ENCODE measurements around the gene LINGO3. TPM values are rescaled to one million over a fixed set of nuclear protein-coding genes. Genes with fewer than 3 reads are reported as not detected.

Gene LINGO3
- polyA plus RNA-seq, 1 experiment = not detected

DNA sequence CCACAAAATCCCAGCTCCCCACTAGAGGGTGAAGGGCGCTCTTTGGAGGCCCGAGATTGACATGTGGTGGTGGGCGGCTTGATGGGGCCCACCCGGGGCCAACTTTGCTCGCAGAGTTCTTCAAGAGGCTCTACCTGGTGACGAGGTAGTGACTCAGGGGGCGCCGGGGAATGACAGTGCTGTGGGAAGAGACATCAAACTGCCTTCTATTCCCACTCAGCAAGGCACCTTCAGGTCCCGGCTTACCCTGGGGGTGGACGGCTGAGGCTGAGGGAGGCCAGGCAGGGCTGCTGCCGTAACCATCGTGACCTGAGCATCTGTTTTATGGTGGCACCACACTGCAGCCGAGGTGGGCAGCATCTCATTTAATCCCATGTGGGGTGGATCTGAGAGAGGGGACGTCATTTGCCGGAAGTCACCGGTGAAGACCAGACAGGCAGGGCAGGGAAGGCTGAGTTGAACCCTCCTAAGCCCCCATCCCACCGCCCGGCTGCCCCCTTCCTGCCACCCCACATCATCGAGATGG is 1.6 kb downstream of the LINGO3 start:
- POLR2A ChIA-PET = no interaction called here
- TF ChIP-seq, protein P1, sequence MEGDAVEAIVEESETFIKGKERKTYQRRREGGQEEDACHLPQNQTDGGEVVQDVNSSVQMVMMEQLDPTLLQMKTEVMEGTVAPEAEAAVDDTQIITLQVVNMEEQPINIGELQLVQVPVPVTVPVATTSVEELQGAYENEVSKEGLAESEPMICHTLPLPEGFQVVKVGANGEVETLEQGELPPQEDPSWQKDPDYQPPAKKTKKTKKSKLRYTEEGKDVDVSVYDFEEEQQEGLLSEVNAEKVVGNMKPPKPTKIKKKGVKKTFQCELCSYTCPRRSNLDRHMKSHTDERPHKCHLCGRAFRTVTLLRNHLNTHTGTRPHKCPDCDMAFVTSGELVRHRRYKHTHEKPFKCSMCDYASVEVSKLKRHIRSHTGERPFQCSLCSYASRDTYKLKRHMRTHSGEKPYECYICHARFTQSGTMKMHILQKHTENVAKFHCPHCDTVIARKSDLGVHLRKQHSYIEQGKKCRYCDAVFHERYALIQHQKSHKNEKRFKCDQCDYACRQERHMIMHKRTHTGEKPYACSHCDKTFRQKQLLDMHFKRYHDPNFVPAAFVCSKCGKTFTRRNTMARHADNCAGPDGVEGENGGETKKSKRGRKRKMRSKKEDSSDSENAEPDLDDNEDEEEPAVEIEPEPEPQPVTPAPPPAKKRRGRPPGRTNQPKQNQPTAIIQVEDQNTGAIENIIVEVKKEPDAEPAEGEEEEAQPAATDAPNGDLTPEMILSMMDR (IDR thresholded peaks at IDR 0.05; ENCODE audit: low read depth, low read length) = no peak
- CTCF ChIA-PET = interaction anchor here (1.0 kb wide), 1 partner anchor 70 kb away, joined by 3 read pairs; the partner anchor contains the start of gene PLEKHJ1

DNA sequence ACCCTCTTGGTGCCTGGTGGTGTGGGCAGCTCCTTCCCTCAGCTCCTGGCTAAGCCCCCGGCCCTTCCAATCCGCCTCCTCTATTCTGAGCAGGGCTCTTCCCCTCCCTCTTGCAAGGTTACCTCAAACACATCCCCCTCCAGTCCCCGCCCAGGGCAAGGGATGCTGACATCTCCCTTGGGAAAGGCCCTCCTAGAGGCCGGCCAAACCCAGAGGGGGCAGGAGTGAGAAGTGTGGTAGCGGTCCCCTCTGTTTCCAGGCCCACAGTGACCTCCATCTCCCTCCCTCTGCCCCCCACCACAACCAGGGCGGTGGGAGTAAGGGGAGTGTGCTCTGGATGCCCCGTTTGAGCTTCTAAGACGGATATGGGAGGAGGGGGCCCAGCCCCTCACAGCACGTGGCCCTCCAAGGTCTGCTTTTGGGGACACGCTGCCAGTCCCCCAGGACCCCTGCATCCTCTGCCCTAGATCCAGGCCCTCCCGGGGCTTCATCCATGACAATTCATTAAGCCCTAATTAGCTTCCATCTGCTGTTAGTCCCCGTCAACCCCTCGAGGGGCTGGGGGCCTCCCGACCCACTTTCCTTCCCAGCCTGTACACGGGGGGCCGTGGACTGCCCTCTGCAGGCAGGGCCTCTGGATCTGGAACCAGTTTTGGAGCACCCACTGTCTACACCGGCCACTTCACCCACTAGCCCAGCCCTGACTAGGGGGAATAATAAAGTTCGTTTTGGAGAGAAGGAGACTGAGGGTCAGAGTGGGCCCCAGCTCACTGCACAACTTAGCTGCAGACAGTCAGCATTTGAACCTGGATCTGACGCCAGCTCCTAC is 2.3 kb downstream of the LINGO3 start:
- DNase-seq (ENCODE audit: low read depth, low spot score) = no peak
- CTCF ChIA-PET = interaction anchor here (1.0 kb wide), 1 partner anchor 70 kb away, joined by 3 read pairs; the partner anchor contains the start of gene PLEKHJ1
- Histone ChIP-seq H3K27ac (ENCODE audit: low read depth, low read length) (no peak overlapping the region), H3K4me3 (ENCODE audit: low read depth, low read length) (no peak overlapping the region), H3K27me3 (ENCODE audit: control insufficient read depth, insufficient read depth, low read length) (peaks cover 41% of the 10 kb centered on the region), H3K9me3 (ENCODE audit: control insufficient read depth, insufficient read depth, low read length) (no peaks in the 10 kb centered on the region; the same call in 1 of the 2 replicates)
- TF ChIP-seq, protein P1 (IDR thresholded peaks at IDR 0.05; ENCODE audit: low read depth, low read length) = no peak
- POLR2A ChIA-PET = no interaction called here

More for the DNA sequence above, 1.6 kb downstream of the LINGO3 start:
- no peak overlapping the region for H3K4me3 ChIP-seq (ENCODE audit: low read depth, low read length)
- DNase-seq (ENCODE audit: low read depth, low spot score) = no peak
- peaks cover 39% of the 10 kb centered on the region for H3K27me3 ChIP-seq (ENCODE audit: control insufficient read depth, insufficient read depth, low read length)
- no peak overlapping the region for H3K27ac ChIP-seq (ENCODE audit: low read depth, low read length)
- H3K9me3 ChIP-seq (ENCODE audit: control insufficient read depth, insufficient read depth, low read length) = no peaks in the 10 kb centered on the region; the same call in 1 of the 2 replicates

DNA sequence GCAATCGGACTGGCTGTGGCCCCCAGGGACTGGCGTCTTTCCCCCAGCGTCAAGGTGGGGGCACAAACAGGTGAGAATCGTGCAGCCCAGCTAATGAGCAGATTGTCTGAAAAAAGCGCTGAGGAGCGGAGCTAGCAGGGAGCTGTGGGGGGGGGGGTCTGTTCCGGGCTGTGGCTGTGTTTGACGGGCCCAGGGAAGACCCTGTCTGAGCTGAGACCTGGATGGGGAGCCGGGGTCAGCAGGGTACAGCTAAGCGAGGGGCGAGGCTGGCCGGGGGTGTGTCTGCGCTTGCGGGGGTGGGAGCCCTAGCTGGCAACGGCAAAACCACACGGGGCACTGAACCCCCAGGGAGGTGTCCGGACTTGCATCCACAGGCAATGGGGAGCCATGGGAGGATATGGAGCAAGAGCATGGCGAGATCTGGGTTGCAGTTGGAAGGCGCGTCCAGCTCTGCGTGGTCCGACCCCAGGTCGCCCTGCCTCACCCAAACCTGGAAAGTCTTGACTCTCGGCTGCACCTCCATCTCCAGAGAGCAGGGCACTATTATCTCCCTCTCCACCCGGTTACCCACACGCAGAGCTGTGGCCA is 4.6 kb downstream of the LINGO3 start:
- CTCF ChIA-PET = no interaction called here
- POLR2A ChIA-PET = interaction anchor here (1.1 kb wide), 1 partner anchor 18 kb away, joined by 3 read pairs; no protein-coding TSS in a partner anchor
- TF ChIP-seq, protein P1 (IDR thresholded peaks at IDR 0.05; ENCODE audit: low read depth, low read length) = no peak
- no peak overlapping the region for H3K4me3 ChIP-seq (ENCODE audit: low read depth, low read length)
- peaks cover 32% of the 10 kb centered on the region for H3K27me3 ChIP-seq (ENCODE audit: control insufficient read depth, insufficient read depth, low read length)
- no peaks in the 10 kb centered on the region; the same call in 1 of the 2 replicates for H3K9me3 ChIP-seq (ENCODE audit: control insufficient read depth, insufficient read depth, low read length)
- DNase-seq (ENCODE audit: low read depth, low spot score) = no peak
- H3K27ac ChIP-seq (ENCODE audit: low read depth, low read length) = no peak overlapping the region

DNA sequence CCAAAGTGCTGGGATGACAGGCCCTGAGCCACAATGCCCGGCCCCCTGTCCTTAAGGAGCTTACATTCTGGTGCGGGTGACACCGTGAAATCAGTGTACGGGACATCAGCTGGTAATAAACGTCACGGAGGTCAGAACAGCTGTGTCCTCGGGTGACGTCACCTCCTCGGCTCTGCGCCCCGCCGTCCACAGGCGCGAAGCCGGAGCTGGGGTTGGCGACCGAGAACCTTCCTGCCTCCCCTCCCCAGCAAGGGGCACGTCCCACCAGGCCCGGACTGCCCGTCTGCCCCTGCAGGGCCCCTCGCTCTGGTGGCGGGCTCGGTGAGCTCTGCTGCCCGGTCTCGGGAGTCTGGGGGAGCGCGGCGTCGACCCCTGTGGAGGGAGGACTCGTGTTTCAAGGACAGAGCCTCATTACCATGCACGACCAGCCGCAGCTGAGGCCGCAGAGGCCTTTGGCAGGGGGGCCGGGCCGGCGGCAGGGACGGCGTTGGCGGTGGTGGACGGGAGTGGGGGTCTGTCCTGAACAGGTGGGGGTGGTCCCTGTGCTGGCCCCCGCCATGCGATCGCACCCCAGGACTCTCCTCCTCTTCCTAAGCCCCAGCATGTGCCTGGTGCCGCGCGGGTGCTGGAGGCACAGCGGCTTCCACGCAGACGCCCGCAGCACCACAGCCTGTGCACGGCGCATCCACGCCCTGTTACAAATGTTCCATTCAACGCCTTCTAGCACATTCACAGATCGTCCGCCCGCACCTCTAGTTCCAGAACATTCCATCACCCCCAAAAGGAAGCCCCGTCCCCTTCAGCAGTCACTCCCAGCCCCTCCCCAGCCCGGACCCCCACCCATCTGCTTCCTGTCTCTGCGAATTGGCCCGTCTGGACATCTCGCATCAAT is 5.4 kb downstream of the LINGO3 start:
- Histone ChIP-seq H3K27ac (ENCODE audit: low read depth, low read length) (no peak overlapping the region), H3K4me3 (ENCODE audit: low read depth, low read length) (0 out of 2 replicates have a peak overlapping the region, but pooled peaks have one; percentile 17), H3K9me3 (ENCODE audit: control insufficient read depth, insufficient read depth, low read length) (no peaks in the 10 kb centered on the region; the same call in 1 of the 2 replicates), H3K27me3 (ENCODE audit: control insufficient read depth, insufficient read depth, low read length) (peaks cover 27% of the 10 kb centered on the region)
- ChIA-PET CTCF (interaction anchor here (1.3 kb wide), 1 partner anchor 14 kb away, joined by 4 read pairs; no protein-coding TSS in a partner anchor), POLR2A (interaction anchor here (1.1 kb wide), 2 partner anchors 18 to 33 kb away, joined by 3 read pairs; no protein-coding TSS in a partner anchor)
- TF ChIP-seq, protein P1 (IDR thresholded peaks at IDR 0.05; ENCODE audit: low read depth, low read length) = no peak
- no peak for DNase-seq (ENCODE audit: low read depth, low spot score)

Data from AG04450 (cell line).